ENCODE results near the gene CRYAB. TPM values are rescaled to one million over a fixed set of nuclear protein-coding genes. Genes with fewer than 3 reads are reported as not detected.

CRYAB gene
- total RNA-seq, 1 donor from 2014 or later, result 6,704 TPM

GRCh38 chr11:111923951-111924350 lies 12.4 kb upstream of the CRYAB start:
- no peak for DNase-seq
- TF ChIP-seq CTCF (IDR thresholded peaks at IDR 0.05; ENCODE audit: borderline replicate concordance), result no peak
- no peaks in the 10 kb centered on the region for H3K36me3 ChIP-seq
- no peaks in the 10 kb centered on the region for H3K9me3 ChIP-seq (replicated peaks)
- intact Hi-C loops (cut with micrococcal nuclease), result no loop called here
- H3K4me1 ChIP-seq, result peaks cover 75% of the 10 kb centered on the region
- peak overlapping the region; percentile 95 for H3K27ac ChIP-seq (replicated peaks)
- peak overlapping the region; percentile 52 for H3K4me3 ChIP-seq
- H3K27me3 ChIP-seq (ENCODE audit: low read depth), result no peaks in the 10 kb centered on the region

GRCh38 chr11:111923351-111923788 lies 11.8 kb upstream of the CRYAB start:
- no peak for DNase-seq
- H3K4me1 ChIP-seq, result peaks cover 81% of the 10 kb centered on the region
- H3K9me3 ChIP-seq (replicated peaks), result no peaks in the 10 kb centered on the region
- no peaks in the 10 kb centered on the region for H3K27me3 ChIP-seq (ENCODE audit: low read depth)
- no peak for TF ChIP-seq CTCF (IDR thresholded peaks at IDR 0.05; ENCODE audit: borderline replicate concordance)
- no peaks in the 10 kb centered on the region for H3K36me3 ChIP-seq
- H3K27ac ChIP-seq (replicated peaks), result peak overlapping the region; percentile 95
- intact Hi-C loops (cut with micrococcal nuclease), result no loop called here
- H3K4me3 ChIP-seq, result peak overlapping the region; percentile 52

- Histone ChIP-seq H3K4me3 (peak overlapping the region; percentile 52), H3K27me3 (ENCODE audit: low read depth) (no peaks in the 10 kb centered on the region), H3K36me3 (no peaks in the 10 kb centered on the region), H3K27ac (replicated peaks) (peak overlapping the region; percentile 95), H3K4me1 (peaks cover 85% of the 10 kb centered on the region), H3K9me3 (replicated peaks) (no peaks in the 10 kb centered on the region)
- DNase-seq, result no peak
- intact Hi-C loops (cut with micrococcal nuclease), result no loop called here
- TF ChIP-seq CTCF (IDR thresholded peaks at IDR 0.05; ENCODE audit: borderline replicate concordance), result no peak
These were observed 11.2 kb upstream of the CRYAB start for GRCh38 chr11:111922803-111923202.

GRCh38 chr11:111921541-111922230 lies 10.1 kb upstream of the CRYAB start:
- Histone ChIP-seq H3K4me3 (no peak overlapping the region), H3K27ac (replicated peaks) (peak overlapping the region; percentile 95), H3K4me1 (peaks cover 79% of the 10 kb centered on the region), H3K36me3 (no peaks in the 10 kb centered on the region), H3K27me3 (ENCODE audit: low read depth) (no peaks in the 10 kb centered on the region), H3K9me3 (replicated peaks) (no peaks in the 10 kb centered on the region)
- intact Hi-C loops (cut with micrococcal nuclease), result no loop called here
- TF ChIP-seq CTCF (IDR thresholded peaks at IDR 0.05; ENCODE audit: borderline replicate concordance), result no peak
- DNase-seq, result no peak

- DNase-seq, result no peak
- peaks cover 72% of the 10 kb centered on the region for H3K4me1 ChIP-seq
- H3K36me3 ChIP-seq, result no peaks in the 10 kb centered on the region
- H3K9me3 ChIP-seq (replicated peaks), result no peaks in the 10 kb centered on the region
- TF ChIP-seq CTCF (IDR thresholded peaks at IDR 0.05; ENCODE audit: borderline replicate concordance), result no peak
- intact Hi-C loops (cut with micrococcal nuclease), result no loop called here
- H3K27me3 ChIP-seq (ENCODE audit: low read depth), result no peaks in the 10 kb centered on the region
- peak overlapping the region; percentile 24 for H3K27ac ChIP-seq (replicated peaks)
- H3K4me3 ChIP-seq, result no peak overlapping the region
These were observed 9.3 kb upstream of the CRYAB start for GRCh38 chr11:111920908-111921307.
